ENCODE results near the gene NUDT8.
"Not testable (repeated sequence)": the region's sequence is repeated elsewhere in the genome, so short reads cannot be mapped to it uniquely, and the experiment has no call there.

Gene NUDT8

GRCh38 chr11:67666676-67667489 lies 37.1 kb upstream of the NUDT8 start:
- no peak overlapping the region for H3K27ac ChIP-seq (ENCODE audit: insufficient read depth, low read length, poor library complexity, severe bottlenecking)
- H3K4me3 ChIP-seq (ENCODE audit: insufficient read depth, low read depth, low read length, poor library complexity, severe bottlenecking): no peak overlapping the region
- no peaks in the 10 kb centered on the region for H3K4me1 ChIP-seq (ENCODE audit: control insufficient read depth, insufficient read depth, low read length, poor library complexity, severe bottlenecking)
- H3K36me3 ChIP-seq (ENCODE audit: control insufficient read depth, insufficient read depth, low read length): no peaks in the 10 kb centered on the region
- no peaks in the 10 kb centered on the region for H3K9me3 ChIP-seq (ENCODE audit: control insufficient read depth, low read length)
- no peaks in the 10 kb centered on the region for H3K27me3 ChIP-seq (replicated peaks; ENCODE audit: control insufficient read depth, insufficient read depth, low read length, poor library complexity, severe bottlenecking)
- no peak for DNase-seq

GRCh38 chr11:67666303-67666645 lies 36.5 kb upstream of the NUDT8 start:
- Histone ChIP-seq H3K27ac (ENCODE audit: insufficient read depth, low read length, poor library complexity, severe bottlenecking) (no peak overlapping the region), H3K9me3 (ENCODE audit: control insufficient read depth, low read length) (no peaks in the 10 kb centered on the region), H3K27me3 (replicated peaks; ENCODE audit: control insufficient read depth, insufficient read depth, low read length, poor library complexity, severe bottlenecking) (no peaks in the 10 kb centered on the region), H3K4me3 (ENCODE audit: insufficient read depth, low read depth, low read length, poor library complexity, severe bottlenecking) (no peak overlapping the region), H3K4me1 (ENCODE audit: control insufficient read depth, insufficient read depth, low read length, poor library complexity, severe bottlenecking) (no peaks in the 10 kb centered on the region), H3K36me3 (ENCODE audit: control insufficient read depth, insufficient read depth, low read length) (no peaks in the 10 kb centered on the region)
- DNase-seq: no peak

- Histone ChIP-seq H3K4me1 (ENCODE audit: control insufficient read depth, insufficient read depth, low read length, poor library complexity, severe bottlenecking) (no peaks in the 10 kb centered on the region), H3K9me3 (ENCODE audit: control insufficient read depth, low read length) (no peaks in the 10 kb centered on the region), H3K36me3 (ENCODE audit: control insufficient read depth, insufficient read depth, low read length) (no peaks in the 10 kb centered on the region), H3K27me3 (replicated peaks; ENCODE audit: control insufficient read depth, insufficient read depth, low read length, poor library complexity, severe bottlenecking) (no peaks in the 10 kb centered on the region), H3K27ac (ENCODE audit: insufficient read depth, low read length, poor library complexity, severe bottlenecking) (no peak overlapping the region), H3K4me3 (ENCODE audit: insufficient read depth, low read depth, low read length, poor library complexity, severe bottlenecking) (no peak overlapping the region)
- no peak for DNase-seq
These were observed 36.0 kb upstream of the NUDT8 start for GRCh38 chr11:67665541-67666302.

- no peak for DNase-seq
- Histone ChIP-seq H3K9me3 (ENCODE audit: control insufficient read depth, low read length) (no peaks in the 10 kb centered on the region), H3K4me1 (ENCODE audit: control insufficient read depth, insufficient read depth, low read length, poor library complexity, severe bottlenecking) (no peaks in the 10 kb centered on the region), H3K36me3 (ENCODE audit: control insufficient read depth, insufficient read depth, low read length) (no peaks in the 10 kb centered on the region), H3K27ac (ENCODE audit: insufficient read depth, low read length, poor library complexity, severe bottlenecking) (no peak overlapping the region), H3K4me3 (ENCODE audit: insufficient read depth, low read depth, low read length, poor library complexity, severe bottlenecking) (no peak overlapping the region), H3K27me3 (replicated peaks; ENCODE audit: control insufficient read depth, insufficient read depth, low read length, poor library complexity, severe bottlenecking) (no peaks in the 10 kb centered on the region)
These were observed 35.2 kb upstream of the NUDT8 start for GRCh38 chr11:67664696-67665540.

GRCh38 chr11:67664213-67664585 lies 34.5 kb upstream of the NUDT8 start:
- no peaks in the 10 kb centered on the region for H3K27me3 ChIP-seq (replicated peaks; ENCODE audit: control insufficient read depth, insufficient read depth, low read length, poor library complexity, severe bottlenecking)
- H3K4me3 ChIP-seq (ENCODE audit: insufficient read depth, low read depth, low read length, poor library complexity, severe bottlenecking): no peak overlapping the region
- H3K9me3 ChIP-seq (ENCODE audit: control insufficient read depth, low read length): no peaks in the 10 kb centered on the region
- DNase-seq: no peak
- no peak overlapping the region for H3K27ac ChIP-seq (ENCODE audit: insufficient read depth, low read length, poor library complexity, severe bottlenecking)
- H3K4me1 ChIP-seq (ENCODE audit: control insufficient read depth, insufficient read depth, low read length, poor library complexity, severe bottlenecking): no peaks in the 10 kb centered on the region
- no peaks in the 10 kb centered on the region for H3K36me3 ChIP-seq (ENCODE audit: control insufficient read depth, insufficient read depth, low read length)

GRCh38 chr11:67663532-67664212 lies 33.9 kb upstream of the NUDT8 start:
- no peaks in the 10 kb centered on the region for H3K27me3 ChIP-seq (replicated peaks; ENCODE audit: control insufficient read depth, insufficient read depth, low read length, poor library complexity, severe bottlenecking)
- no peaks in the 10 kb centered on the region for H3K36me3 ChIP-seq (ENCODE audit: control insufficient read depth, insufficient read depth, low read length)
- H3K4me3 ChIP-seq (ENCODE audit: insufficient read depth, low read depth, low read length, poor library complexity, severe bottlenecking): no peak overlapping the region
- no peaks in the 10 kb centered on the region for H3K4me1 ChIP-seq (ENCODE audit: control insufficient read depth, insufficient read depth, low read length, poor library complexity, severe bottlenecking)
- DNase-seq: no peak
- no peaks in the 10 kb centered on the region for H3K9me3 ChIP-seq (ENCODE audit: control insufficient read depth, low read length)
- H3K27ac ChIP-seq (ENCODE audit: insufficient read depth, low read length, poor library complexity, severe bottlenecking): no peak overlapping the region

GRCh38 chr11:67662835-67663531 lies 33.2 kb upstream of the NUDT8 start:
- no peaks in the 10 kb centered on the region for H3K4me1 ChIP-seq (ENCODE audit: control insufficient read depth, insufficient read depth, low read length, poor library complexity, severe bottlenecking)
- DNase-seq: no peak
- H3K4me3 ChIP-seq (ENCODE audit: insufficient read depth, low read depth, low read length, poor library complexity, severe bottlenecking): no peak overlapping the region
- H3K27ac ChIP-seq (ENCODE audit: insufficient read depth, low read length, poor library complexity, severe bottlenecking): no peak overlapping the region
- H3K9me3 ChIP-seq (ENCODE audit: control insufficient read depth, low read length): no peaks in the 10 kb centered on the region
- no peaks in the 10 kb centered on the region for H3K36me3 ChIP-seq (ENCODE audit: control insufficient read depth, insufficient read depth, low read length)
- no peaks in the 10 kb centered on the region for H3K27me3 ChIP-seq (replicated peaks; ENCODE audit: control insufficient read depth, insufficient read depth, low read length, poor library complexity, severe bottlenecking)

GRCh38 chr11:67662142-67662834 lies 32.6 kb upstream of the NUDT8 start:
- no peak for DNase-seq
- Histone ChIP-seq H3K27me3 (replicated peaks; ENCODE audit: control insufficient read depth, insufficient read depth, low read length, poor library complexity, severe bottlenecking) (no peaks in the 10 kb centered on the region), H3K36me3 (ENCODE audit: control insufficient read depth, insufficient read depth, low read length) (no peaks in the 10 kb centered on the region), H3K4me1 (ENCODE audit: control insufficient read depth, insufficient read depth, low read length, poor library complexity, severe bottlenecking) (no peaks in the 10 kb centered on the region), H3K27ac (ENCODE audit: insufficient read depth, low read length, poor library complexity, severe bottlenecking) (no peak overlapping the region), H3K4me3 (ENCODE audit: insufficient read depth, low read depth, low read length, poor library complexity, severe bottlenecking) (no peak overlapping the region), H3K9me3 (ENCODE audit: control insufficient read depth, low read length) (no peaks in the 10 kb centered on the region)

GRCh38 chr11:67660752-67661151 lies 31.0 kb upstream of the NUDT8 start:
- not testable (repeated sequence) for H3K9me3 ChIP-seq (ENCODE audit: control insufficient read depth, low read length); H3K4me1 ChIP-seq (ENCODE audit: control insufficient read depth, insufficient read depth, low read length, poor library complexity, severe bottlenecking); H3K27ac ChIP-seq (ENCODE audit: insufficient read depth, low read length, poor library complexity, severe bottlenecking); H3K36me3 ChIP-seq (ENCODE audit: control insufficient read depth, insufficient read depth, low read length); DNase-seq; H3K27me3 ChIP-seq (replicated peaks; ENCODE audit: control insufficient read depth, insufficient read depth, low read length, poor library complexity, severe bottlenecking); H3K4me3 ChIP-seq (ENCODE audit: insufficient read depth, low read depth, low read length, poor library complexity, severe bottlenecking)

Data from effector memory CD4-positive, alpha-beta T cell (primary cell).